Left cardiac atrium (tissue), 4 donors: ENCODE results near the gene RBM8A. TPM values are rescaled to one million over a fixed set of nuclear protein-coding genes. Genes with fewer than 3 reads are reported as not detected.

Experiments
- ATAC-seq, 2 donors: fragments of 200-7000 bp; cut with Tn5 transposase; one replicate each; pipeline ENCODE4 v1.9.1; 2020; ENCODE audit warnings: mild to moderate bottlenecking in 2 of 2, moderate library complexity in 2 of 2
- DNase-seq: peaks from one replicate; pipeline ENCODE4 v3.0.0-alpha.2; 2020
- intact Hi-C, 2 donors: fragments of 100-400 bp; cut with DNase I; formaldehyde crosslinking; loops; one replicate each; pipeline versions ENCODE4 v1.14.1 to v1.15.1; 2022 to 2023
- total RNA-seq, 2 donors: library from RNA; stranded (reverse); fragmentation: NEBNext Ultra II Directional; extraction: Animal tissue kit (Norgen Biotek cat#: 25700); gene quantifications; one replicate each; pipeline ENCODE4 v1.2.1, GENCODE V29; 2021
- donor health status: DM: no; HTN: yes; CAD: no.
- donor health status: DM: no; HTN: yes; CAD: no; lungs with severe emphysema.
- donor health status: DM: yes; HTN: yes; CAD: no.
- donor health status: Dilated cardiomyopathy.

Gene RBM8A
- total RNA-seq, 2 donors from 2014 or later = 67.0 to 99.2 TPM

- intact Hi-C loops = loop anchor here (5.0 kb wide), 2 partner anchors 66 to 121 kb away; partner anchors contain the start of gene LIX1L (in 1 of the 2)
- ATAC-seq (peak in 1 of 2 donors; percentile 17), DNase-seq (no peak)
These were observed 36.1 kb downstream of the RBM8A start for GRCh38 chr1:145891143-145891542.

DNA sequence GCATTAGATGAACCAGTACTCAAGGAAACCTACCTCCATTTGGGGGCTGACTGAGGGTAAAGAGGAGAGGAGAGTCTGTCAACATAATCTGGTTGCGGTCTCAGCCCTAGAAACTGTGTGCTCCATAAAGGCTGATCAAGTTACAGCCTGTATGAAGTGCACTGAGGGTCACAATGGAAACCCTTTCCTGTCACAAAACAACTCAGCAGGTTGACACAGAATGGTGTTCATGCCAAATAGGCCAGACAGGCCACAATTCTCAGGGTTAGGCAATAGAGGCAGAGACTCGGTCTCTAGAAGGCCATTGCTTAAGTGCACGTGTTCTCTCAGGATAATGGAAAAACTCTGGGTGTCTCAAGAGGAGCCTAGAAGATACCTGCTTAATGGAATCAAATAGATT is 37.6 kb downstream of the RBM8A start:
- intact Hi-C loops = loop anchor here (5.0 kb wide), 2 partner anchors 68 to 123 kb away; partner anchors contain the start of gene LIX1L (in 1 of the 2)
- no peak for DNase-seq
- no peak for ATAC-seq

GRCh38 chr1:145887631-145888030 is 39.7 kb downstream of the RBM8A start:
- intact Hi-C loops = no loop called here
- no peak for ATAC-seq

DNA sequence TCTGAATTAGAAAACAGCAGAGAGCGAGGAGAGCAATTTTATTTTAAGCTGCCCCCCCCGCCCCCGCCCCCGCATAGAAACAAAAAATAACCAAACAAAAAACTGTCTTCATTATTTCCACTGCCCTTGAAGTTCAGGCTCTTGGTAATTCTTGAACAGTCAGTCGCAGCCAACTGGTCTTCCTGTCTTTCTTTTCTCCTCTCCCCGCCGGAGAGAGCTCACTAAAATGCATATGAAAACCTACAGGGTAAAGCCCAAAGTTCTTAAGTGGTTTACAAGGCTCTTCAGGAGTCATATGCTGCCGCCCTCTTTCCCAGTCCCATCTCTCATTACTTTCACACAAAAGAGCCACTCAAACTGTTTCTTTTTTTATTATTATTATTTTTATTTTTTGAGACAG is 40.5 kb downstream of the RBM8A start:
- no peak for ATAC-seq
- no peak for DNase-seq
- intact Hi-C loops = no loop called here

More at GRCh38 chr1:145887631-145888030, 39.7 kb downstream of the RBM8A start:
- no peak for DNase-seq

DNA sequence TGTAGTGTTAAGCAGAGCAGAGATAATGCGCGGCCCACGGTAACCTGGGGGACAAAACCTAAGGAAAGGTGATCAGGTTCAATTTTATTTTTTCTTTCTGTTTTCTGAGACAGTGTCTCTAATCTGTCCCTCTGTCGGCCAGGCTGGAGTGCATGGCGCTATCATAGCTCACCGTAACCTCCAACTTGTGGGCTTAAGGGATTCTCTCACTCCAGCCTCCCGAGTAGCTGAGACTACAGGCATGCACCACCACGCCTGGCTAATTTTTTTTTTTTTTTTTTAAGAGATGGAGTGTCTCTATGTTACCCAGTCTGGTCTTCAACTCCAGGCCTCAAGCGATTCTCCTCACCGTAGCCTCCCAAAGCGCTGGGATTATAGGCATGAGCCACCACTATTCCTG is 40.9 kb downstream of the RBM8A start:
- DNase-seq (no peak), ATAC-seq (peak; percentile 3 to 21)
- intact Hi-C loops = no loop called here

DNA sequence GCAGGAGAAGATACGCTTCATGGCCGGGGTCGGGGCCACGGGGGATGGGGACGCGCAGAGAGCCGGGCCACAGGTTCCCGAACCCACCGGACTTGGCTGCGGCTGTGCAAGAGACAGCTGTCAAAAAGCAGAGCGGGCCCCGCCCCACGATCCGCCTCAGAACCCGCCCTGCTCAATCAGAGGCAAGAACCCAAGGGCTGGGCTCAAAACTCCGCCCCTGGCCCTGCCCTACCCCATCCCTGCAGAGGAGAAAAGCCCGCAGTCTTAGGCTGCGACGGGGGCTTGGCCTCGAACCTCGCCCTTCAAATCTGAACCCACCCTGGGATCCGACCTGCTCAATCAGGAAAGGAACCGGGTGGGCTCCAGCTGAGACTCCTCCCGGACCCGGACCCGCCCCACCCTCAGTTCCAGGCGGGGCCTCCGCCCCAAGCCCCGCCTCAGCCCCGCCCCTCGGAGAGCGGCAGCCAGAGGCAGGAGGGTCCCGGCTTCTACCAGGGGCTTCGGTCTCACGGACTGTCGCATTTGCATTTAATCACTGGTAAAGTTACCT is 41.5 kb downstream of the RBM8A start, which contains the start of gene ANKRD35:
Gene ANKRD35 (minus strand): TSS at position 129 of the 550 bp plus-strand sequence. CDS start 108 bp downstream, at position 21.
- peak; percentile 91 for DNase-seq
- intact Hi-C loops = no loop called here
- ATAC-seq = peak; percentile 96 to 98

GRCh38 chr1:145884675-145885074 is 42.6 kb downstream of the RBM8A start:
- no peak for ATAC-seq
- intact Hi-C loops = no loop called here
- no peak for DNase-seq

DNA sequence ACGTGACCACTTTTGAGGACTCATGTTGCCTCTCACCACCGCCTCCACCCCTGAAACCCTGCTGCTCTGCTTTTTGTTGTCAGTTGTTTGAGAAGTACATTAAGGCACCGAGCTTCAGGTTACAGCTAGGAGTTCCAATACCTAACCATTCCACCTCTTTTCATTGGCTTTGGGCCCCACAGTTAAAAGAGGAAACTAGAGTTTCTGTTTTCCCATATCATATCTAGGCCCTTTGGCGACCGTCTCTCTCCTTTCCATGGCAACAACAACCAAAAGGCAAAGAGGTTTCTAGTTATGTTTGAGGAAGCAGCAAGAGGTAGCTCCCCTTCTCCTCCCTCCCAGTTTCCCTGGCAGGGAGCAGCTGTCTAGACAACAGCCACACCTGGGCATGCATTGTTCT is 47.5 kb downstream of the RBM8A start:
- ATAC-seq (no peak), DNase-seq (no peak)
- intact Hi-C loops = no loop called here

DNA sequence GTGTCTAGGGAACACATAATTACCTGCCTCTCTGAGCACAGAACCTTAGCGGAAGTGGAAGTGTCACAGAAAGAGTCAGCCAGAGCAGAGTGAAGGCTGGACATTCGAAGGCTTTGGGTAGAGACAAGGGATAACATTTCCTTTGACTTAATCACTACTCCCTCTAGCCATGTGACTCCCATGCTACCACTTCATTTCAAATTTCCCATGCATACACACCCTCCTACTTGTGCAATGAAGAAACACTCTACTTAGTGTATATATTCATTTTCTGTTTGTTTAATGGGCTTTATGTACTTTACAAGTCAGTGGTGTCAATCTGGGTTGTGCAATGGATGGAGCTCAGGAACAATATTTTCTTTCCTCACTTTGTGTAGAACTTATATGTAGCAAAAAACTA is 48.6 kb downstream of the RBM8A start:
- no peak for ATAC-seq
- intact Hi-C loops = no loop called here

GRCh38 chr1:145877923-145878486 is 49.3 kb downstream of the RBM8A start:
- ATAC-seq (no peak), DNase-seq (no peak)
- intact Hi-C loops = no loop called here

More for the DNA sequence above, 48.6 kb downstream of the RBM8A start:
- no peak for DNase-seq

DNA sequence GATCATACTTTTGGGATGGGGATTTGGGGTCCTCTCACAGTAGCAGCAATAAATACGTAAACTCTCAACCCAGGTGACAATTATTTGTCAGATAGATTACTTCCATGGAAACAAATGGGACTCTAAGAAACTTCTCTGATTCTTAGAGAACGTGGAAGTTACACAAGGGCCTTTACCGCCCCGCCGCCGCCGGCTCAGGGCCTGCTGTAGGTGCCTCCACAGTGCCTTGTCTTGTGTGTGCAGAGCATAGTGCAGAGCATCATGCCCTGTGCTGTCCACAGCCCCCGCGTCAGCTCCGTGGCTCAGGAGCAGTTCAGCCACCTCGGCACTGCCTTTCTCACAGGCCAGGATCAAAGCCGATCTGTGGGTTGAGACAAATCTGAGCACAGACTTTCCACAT is 52.6 kb downstream of the RBM8A start:
- no peak for ATAC-seq
- intact Hi-C loops = no loop called here
- DNase-seq = no peak

DNA sequence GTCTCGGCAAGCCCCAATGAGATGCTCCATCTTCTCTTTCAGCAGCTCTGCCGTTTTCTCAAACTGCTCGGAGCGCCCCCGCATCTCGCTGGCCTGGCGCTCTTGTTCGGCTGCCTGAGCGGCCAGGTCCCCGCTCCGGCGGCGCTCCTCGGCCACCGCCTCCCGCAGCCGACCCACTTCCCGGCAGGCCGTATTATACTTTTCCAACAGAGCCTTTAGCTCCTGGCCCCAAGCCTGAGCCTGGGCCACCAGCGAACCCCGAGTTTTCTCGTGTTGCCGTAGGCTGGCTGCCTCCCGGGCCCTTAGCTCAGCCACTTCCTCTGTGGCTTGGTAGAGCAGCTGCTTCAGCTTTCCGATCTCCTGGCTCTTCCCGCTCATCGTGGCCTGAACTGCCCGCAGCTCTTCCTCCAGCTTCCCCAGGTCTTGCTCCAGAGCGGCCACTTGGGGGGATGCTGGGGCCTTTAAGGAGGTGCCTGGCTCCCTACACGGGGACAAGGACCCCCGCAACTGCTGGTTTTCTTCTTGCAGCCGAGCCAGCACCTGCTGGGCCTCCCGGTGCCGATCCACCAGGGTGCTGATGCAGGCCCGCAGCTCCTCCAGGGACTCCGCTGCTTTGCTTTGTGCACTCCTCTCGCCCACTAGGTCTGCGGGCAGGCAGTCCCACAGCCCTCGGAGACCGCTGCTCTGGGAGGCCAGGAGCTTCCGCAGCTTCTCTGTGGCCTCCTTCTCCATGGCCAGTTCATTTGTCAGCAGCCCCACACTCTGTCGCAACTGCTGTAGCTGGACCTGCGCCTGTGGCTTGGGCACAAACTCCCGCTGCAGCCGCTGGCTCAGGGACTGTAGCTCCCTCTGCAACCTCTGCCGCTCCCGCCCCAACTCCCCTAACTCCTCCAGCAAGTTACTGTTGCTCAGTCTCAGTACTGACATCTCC is 55.0 kb downstream of the RBM8A start:
- intact Hi-C loops = no loop called here
- peak; percentile 75 for DNase-seq
- ATAC-seq = peak; percentile 82 to 86

Other genes with a start within 250 kb of the RBM8A start
- under 1 TPM; 0.12 to 0.65 TPM for gene PDZK1, start 220.1 kb downstream of the RBM8A start, total RNA-seq
- gene CD160, start 208.0 kb downstream of the RBM8A start, total RNA-seq = under 1 TPM in 1 of 2 donors, not detected in 1; 0.21 TPM
- 10 to 100 TPM; 27.7 to 34.4 TPM for gene RNF115, start 103.4 kb downstream of the RBM8A start, total RNA-seq
- 10 to 100 TPM; 13.3 to 17.0 TPM for gene POLR3C, start 103.3 kb downstream of the RBM8A start, total RNA-seq
- gene NUDT17, start 81.9 kb downstream of the RBM8A start, total RNA-seq = 1 to 10 TPM; 3.6 to 3.7 TPM
- gene PIAS3, start 68.4 kb downstream of the RBM8A start, total RNA-seq = 10 to 100 TPM; 15.0 to 17.1 TPM
- 1 to 10 TPM; 1.5 to 2.0 TPM for gene ANKRD35, start 41.6 kb downstream of the RBM8A start, total RNA-seq
- gene ITGA10, start 17.4 kb downstream of the RBM8A start, total RNA-seq = 10 to 100 TPM in 1 of 2 donors, 1 to 10 TPM in 1; 2.2 to 13.4 TPM
- gene PEX11B, start 8.8 kb downstream of the RBM8A start, total RNA-seq = 10 to 100 TPM; 19.0 to 20.3 TPM
- gene LIX1L, start 30.5 kb upstream of the RBM8A start, total RNA-seq = 10 to 100 TPM; 25.7 to 32.3 TPM
- gene ANKRD34A, start 37.1 kb upstream of the RBM8A start, total RNA-seq = 1 to 10 TPM in 1 of 2 donors, under 1 TPM in 1; 0.94 to 1.8 TPM
- 10 to 100 TPM; 38.4 to 45.8 TPM for gene POLR3GL, start 37.2 kb upstream of the RBM8A start, total RNA-seq
- 100 to 1,000 TPM; 602 to 909 TPM for gene TXNIP, start 69.1 kb upstream of the RBM8A start, total RNA-seq
- gene HJV, start 94.3 kb upstream of the RBM8A start, total RNA-seq = 10 to 100 TPM; 64.5 to 96.1 TPM
- 1 to 10 TPM; 1.2 to 1.6 TPM for gene NBPF10, start 217.3 kb upstream of the RBM8A start, total RNA-seq